IMR-90 (cell line): ENCODE measurements around the gene BAIAP2. TPM values are rescaled to one million over a fixed set of nuclear protein-coding genes. Genes with fewer than 3 reads are reported as not detected.

Experiments used
- ATAC-seq: fragments of 200-7000 bp; cut with Tn5 transposase; 2 replicates; pipeline ENCODE4 v1.9.1; 2020; ENCODE audit warnings: low read depth, mild to moderate bottlenecking, moderate library complexity
- BruUV-seq: library from RNA; stranded (reverse); fragments of 400-500 nt; replicated peaks from 2 replicates; lab custom pipeline; 2021; lab: Mats Ljungman, UMichigan
- CTCF ChIA-PET: fragments of 300-600 bp; formaldehyde crosslinking; extraction: SDS; loops from one replicate; lab custom pipeline; 2021; ENCODE audit warnings: antibody characterized with exemption; lab: Yijun Ruan, JAX
- POLR2A ChIA-PET: fragments of 300-600 bp; sonication (Branson Sonifier 250); formaldehyde crosslinking; loops from one replicate; lab custom pipeline; 2022; ENCODE audit warnings: antibody characterized with exemption; ENCODE audit not compliant: unreplicated experiment; lab: Charles Lee
- DNase-seq: peaks from one replicate; pipeline ENCODE4 v3.0.0; 2013
- H2AFZ ChIP-seq: replicated peaks from 2 replicates; pipeline ENCODE3; 2013; ENCODE audit warnings: low read length, mild to moderate bottlenecking; ENCODE audit not compliant: poor library complexity
- H2AK5ac ChIP-seq: 2 replicates; pipeline ENCODE4 v1.6.1; 2013; ENCODE audit warnings: low read depth, low read length, inconsistent platforms
- H2AK9ac ChIP-seq: replicated peaks from 2 replicates; pipeline ENCODE3; 2013; ENCODE audit warnings: mild to moderate bottlenecking, low read depth, low read length, moderate library complexity; ENCODE audit not compliant: poor library complexity
- H2BK120ac ChIP-seq: 2 replicates; pipeline ENCODE4 v1.6.1; 2013; ENCODE audit warnings: low read depth, low read length, inconsistent platforms
- H2BK15ac ChIP-seq: 3 replicates; pipeline ENCODE4 v1.6.1; 2013; ENCODE audit warnings: low read depth, low read length, inconsistent platforms
- H2BK20ac ChIP-seq: 2 replicates; pipeline ENCODE4 v1.6.1; 2013; ENCODE audit warnings: low read depth, mild to moderate bottlenecking, inconsistent platforms, low read length, moderate library complexity
- H2BK5ac ChIP-seq: 2 replicates; pipeline ENCODE4 v1.6.1; 2013; ENCODE audit warnings: mild to moderate bottlenecking, low read depth, low read length, inconsistent platforms; ENCODE audit not compliant: poor library complexity, severe bottlenecking
- H3K14ac ChIP-seq: replicated peaks from 2 replicates; pipeline ENCODE4 v1.6.1; 2013; ENCODE audit warnings: low read depth, low read length, inconsistent platforms
- H3K18ac ChIP-seq: 2 replicates; pipeline ENCODE4 v1.6.1; 2013; ENCODE audit warnings: low read depth, low read length, control low read depth
- H3K23ac ChIP-seq: 2 replicates; pipeline ENCODE4 v1.6.1; 2013; ENCODE audit warnings: low read depth, low read length, inconsistent platforms
- H3K27ac ChIP-seq: 2 replicates; pipeline ENCODE4 v1.5.1; 2013; ENCODE audit warnings: mild to moderate bottlenecking, control low read depth, low read length; ENCODE audit not compliant: insufficient read depth
- H3K27me3 ChIP-seq: 2 replicates; pipeline ENCODE4 v1.6.1; 2013; ENCODE audit warnings: low read length; ENCODE audit not compliant: control insufficient read depth, insufficient read depth
- H3K36me3 ChIP-seq: 2 replicates; pipeline ENCODE4 v1.6.1; 2013; ENCODE audit warnings: low read length, mixed read lengths; ENCODE audit not compliant: control insufficient read depth, insufficient read depth
- H3K4ac ChIP-seq: 2 replicates; pipeline ENCODE4 v1.6.1; 2013; ENCODE audit warnings: low read depth, low read length, inconsistent platforms
- H3K4me1 ChIP-seq: 2 replicates; pipeline ENCODE4 v1.6.1; 2013; ENCODE audit warnings: low read length, mixed read lengths; ENCODE audit not compliant: control insufficient read depth, insufficient read depth
- H3K4me2 ChIP-seq: 2 replicates; pipeline ENCODE4 v1.6.1; 2013; ENCODE audit warnings: low read depth, mild to moderate bottlenecking, control low read depth, low read length, moderate library complexity
- H3K4me3 ChIP-seq: 2 replicates; pipeline ENCODE4 v1.5.1; 2013; ENCODE audit warnings: low read depth, mild to moderate bottlenecking, control low read depth, low read length, moderate library complexity; ENCODE audit not compliant: insufficient read depth
- H3K56ac ChIP-seq: 2 replicates; pipeline ENCODE4 v1.6.1; 2013; ENCODE audit warnings: low read length, inconsistent platforms; ENCODE audit not compliant: insufficient read depth; ENCODE audit errors: extremely low read depth
- H3K79me1 ChIP-seq, 2 experiments: 2 replicates each; pipeline ENCODE4 v1.6.1; 2013; ENCODE audit warnings: low read length in 2 of 2, inconsistent platforms in 1 of 2, low read depth in 1 of 2
- H3K9ac ChIP-seq: 2 replicates; pipeline ENCODE4 v1.6.1; 2013; ENCODE audit warnings: low read depth, low read length, control low read depth
- H3K9me1 ChIP-seq: 2 replicates; pipeline ENCODE4 v1.6.1; 2013; ENCODE audit warnings: low read length, inconsistent platforms; ENCODE audit not compliant: insufficient read depth
- H3K9me3 ChIP-seq: 2 replicates; pipeline ENCODE4 v1.6.1; 2013; ENCODE audit warnings: low read length; ENCODE audit not compliant: control insufficient read depth, insufficient read depth
- H4K20me1 ChIP-seq: 2 replicates; pipeline ENCODE4 v1.6.1; 2013; ENCODE audit warnings: low read length, inconsistent platforms; ENCODE audit not compliant: insufficient read depth
- H4K5ac ChIP-seq: 2 replicates; pipeline ENCODE4 v1.6.1; 2013; ENCODE audit warnings: mild to moderate bottlenecking, low read depth, low read length, control low read depth
- H4K8ac ChIP-seq, 2 experiments: 2 replicates each; pipeline ENCODE4 v1.6.1; 2013; ENCODE audit warnings: low read depth in 2 of 2, low read length in 2 of 2, control low read depth in 1 of 2, inconsistent platforms in 1 of 2
- H4K91ac ChIP-seq: 2 replicates; pipeline ENCODE4 v1.6.1; 2013; ENCODE audit warnings: low read depth, low read length, inconsistent platforms; ENCODE audit not compliant: insufficient read depth
- MAZ ChIP-seq: IDR thresholded peaks from 2 replicates; pipeline ENCODE4 v1.6.1; 2012; ENCODE audit warnings: low read depth, mild to moderate bottlenecking, low read length, improper control_type of control experiment, moderate library complexity, borderline replicate concordance
- NFE2L2 ChIP-seq: fragments of 150-350 bp; IDR thresholded peaks from 2 replicates; pipeline ENCODE4 v1.6.1; 2016; ENCODE audit warnings: low read depth, mild to moderate bottlenecking, low read length
- WGBS, 2 experiments: methylation state at CpG; one replicate each; pipeline versions ENCODE4 v1.1.5 to v1.1.7; 2013; ENCODE audit warnings: missing lambda C conversion rate in 2 of 2; ENCODE audit not compliant: insufficient read length in 1 of 2; ENCODE audit errors: extremely low coverage in 2 of 2; 5-methylcytosine and 5-hydroxymethylcytosine counted together
- dilution Hi-C: fragments of 300-500 bp; cut with HindIII; formaldehyde crosslinking; loops from one replicate; pipeline ENCODE4 v1.14.3; 2018; ENCODE audit warnings: low sequenced_read_pairs; ENCODE audit not compliant: unreplicated experiment
- in situ Hi-C: fragments of 300-500 bp; cut with MboI; formaldehyde crosslinking; loops from 3 replicates; pipeline ENCODE4 v1.14.3; 2019; ENCODE audit warnings: low sequenced_read_pairs, inconsistent platforms, mixed read lengths
- intact Hi-C: fragments of 100-400 bp; cut with micrococcal nuclease; formaldehyde crosslinking; loops from 2 replicates; pipeline ENCODE4 v1.10.0; 2022
- polyA plus RNA-seq, 3 experiments: library from polyadenylated mRNA; depleted of rRNA; stranded (reverse); fragments of >200 nt; gene quantifications; 2 replicates each; pipeline ENCODE4 v1.2.3, GENCODE V29; 2012; ENCODE audit warnings: low replicate concordance in 1 of 3
- total RNA-seq: library from RNA; depleted of rRNA; stranded (reverse); fragments of >200 nt; gene quantifications from 2 replicates; pipeline ENCODE4 v1.2.3, GENCODE V29; 2012

BAIAP2 gene
- total and polyA plus RNA-seq, 2 of the 4 experiments (the other 2 are of a cell fraction): 18.3 to 32.6 TPM

- in situ Hi-C loops (no loop called here), dilution Hi-C loops (no loop called here), intact Hi-C loops (no loop called here)
- Histone ChIP-seq H4K91ac (no peak overlapping the region), H3K4me1 (peaks cover 5% of the 10 kb centered on the region), H3K4me3 (no peak overlapping the region), H3K14ac (no peak overlapping the region), H3K18ac (no peak overlapping the region), H3K79me1 (peaks cover 2 to 11% of the 10 kb centered on the region in 2 experiments; a peak in 2 of 4 replicates), H3K27me3 (no peaks in the 10 kb centered on the region), H2BK20ac (no peak overlapping the region), H3K56ac (no peak overlapping the region), H3K36me3 (peaks cover 9% of the 10 kb centered on the region; the same call in 1 of the 2 replicates), H2BK5ac (no peak overlapping the region), H2AK9ac (no peak overlapping the region), H2AFZ (no peak overlapping the region), H2BK15ac (no peak overlapping the region), H4K5ac (no peak overlapping the region), H3K23ac (no peak overlapping the region), H3K4me2 (no peak overlapping the region), H3K4ac (no peak overlapping the region), H4K20me1 (peaks cover 9% of the 10 kb centered on the region; the same call in 1 of the 2 replicates), H2AK5ac (no peak overlapping the region), H3K9ac (no peak overlapping the region), H4K8ac (no peak overlapping the region), H3K9me3 (no peaks in the 10 kb centered on the region), H2BK120ac (no peak overlapping the region), H3K27ac (no peak overlapping the region), H3K9me1 (peaks cover 5% of the 10 kb centered on the region; the same call in 1 of the 2 replicates)
- ChIA-PET CTCF (no interaction called here), POLR2A (no interaction called here)
- 88% methylated on average over 11 of the region's 23 CpGs; no CpG with 5 or more reads in 1 of the 2 experiments for WGBS, 2 experiments
- ATAC-seq: no peak
- no peak for TF ChIP-seq NFE2L2
- TF ChIP-seq MAZ: no peak
- BruUV-seq: no TSS peak
- DNase-seq: no peak
Measured at GRCh38 chr17:81058263-81058871, 23.4 kb downstream of the BAIAP2 start.
